Smooth muscle cell (in vitro differentiated cells): ENCODE results near the gene LTB4R. TPM values are rescaled to one million over a fixed set of nuclear protein-coding genes. Genes with fewer than 3 reads are reported as not detected.

Experiments
- DNase-seq: peaks from one replicate; lab custom pipeline; 2025; ENCODE audit not compliant: unreplicated experiment; lab: John Stamatoyannopoulos, UW
- H2AFZ ChIP-seq: fragments of 200-600 bp; sonication (generic); 2 replicates; pipeline ENCODE4 v1.6.0; 2016; ENCODE audit warnings: antibody characterized with exemption, low read depth, mild to moderate bottlenecking
- H3F3A ChIP-seq: fragments of 200-600 bp; sonication (generic); 2 replicates; pipeline ENCODE4 v1.6.0; 2017; ENCODE audit warnings: antibody characterized with exemption, low read depth
- H3K27ac ChIP-seq: fragments of 200-600 bp; sonication (generic); 2 replicates; pipeline ENCODE4 v1.5.1; 2016; ENCODE audit warnings: low read depth, mild to moderate bottlenecking
- H3K27me3 ChIP-seq: fragments of 200-600 bp; sonication (generic); 2 replicates; pipeline ENCODE4 v1.6.1; 2016; ENCODE audit warnings: low read depth, mild to moderate bottlenecking
- H3K36me3 ChIP-seq: fragments of 200-600 bp; sonication (generic); 2 replicates; pipeline ENCODE4 v1.5.1; 2016; ENCODE audit warnings: low read depth
- H3K4me1 ChIP-seq: fragments of 200-600 bp; sonication (generic); 2 replicates; pipeline ENCODE4 v1.5.1; 2016; ENCODE audit warnings: low read depth
- H3K4me2 ChIP-seq: fragments of 200-600 bp; sonication (generic); 2 replicates; pipeline ENCODE4 v1.6.0; 2016; ENCODE audit warnings: mild to moderate bottlenecking
- H3K4me3 ChIP-seq: fragments of 200-600 bp; sonication (generic); 2 replicates; pipeline ENCODE4 v1.5.1; 2016; ENCODE audit warnings: mild to moderate bottlenecking
- H3K79me2 ChIP-seq: fragments of 200-600 bp; sonication (generic); 2 replicates; pipeline ENCODE4 v1.6.0; 2016; ENCODE audit warnings: low read depth, mild to moderate bottlenecking
- H3K9ac ChIP-seq: fragments of 200-600 bp; sonication (generic); 2 replicates; pipeline ENCODE4 v1.6.0; 2016; ENCODE audit warnings: low read depth
- H3K9me3 ChIP-seq: fragments of 200-600 bp; sonication (generic); replicated peaks from 2 replicates; pipeline ENCODE4 v1.5.1; 2016; ENCODE audit warnings: low read depth
- H4K20me1 ChIP-seq: fragments of 200-600 bp; sonication (generic); 2 replicates; pipeline ENCODE4 v1.6.0; 2016; ENCODE audit warnings: low read depth
- CTCF ChIP-seq: fragments of 200-600 bp; sonication (generic); IDR thresholded peaks from 2 replicates; pipeline ENCODE4 v1.5.1; 2017; ENCODE audit warnings: borderline replicate concordance, mild to moderate bottlenecking, antibody characterized with exemption; ENCODE audit not compliant: insufficient read depth, poor library complexity, severe bottlenecking
- whole genome bisulfite sequencing: methylation state at CpG from one replicate; pipeline ENCODE4 v1.1.7; 2016; ENCODE audit warnings: low lambda C conversion rate; 5-methylcytosine and 5-hydroxymethylcytosine counted together
- polyA plus RNA-seq: library from polyadenylated mRNA; unstranded; fragments of >200 nt; fragmentation: Nextera tagmentation; extraction: Ambion mirVana; gene quantifications from 2 replicates; pipeline ENCODE4 v1.2.1, GENCODE V29; 2016
- total RNA-seq: library from RNA; depleted of rRNA; stranded (reverse); fragments of >200 nt; gene quantifications from 2 replicates; pipeline ENCODE4 v1.2.3, GENCODE V29; 2014

LTB4R gene
- total and polyA plus RNA-seq, 2 experiments from 2014 or later, result 1.6 to 2.7 TPM

- H3K27me3 ChIP-seq, result peaks cover 87% of the 10 kb centered on the region
- H3K79me2 ChIP-seq, result no peaks in the 10 kb centered on the region
- no peak for TF ChIP-seq CTCF
- H3F3A ChIP-seq, result no peaks in the 10 kb centered on the region
- H3K9me3 ChIP-seq, result no peaks in the 10 kb centered on the region
- H3K4me2 ChIP-seq, result no peak overlapping the region
- WGBS, result 88% methylated on average over 4 of the region's 4 CpGs
- no peak overlapping the region for H3K27ac ChIP-seq
- H3K4me3 ChIP-seq, result no peak overlapping the region
- H2AFZ ChIP-seq, result no peak overlapping the region
- peaks cover 4% of the 10 kb centered on the region for H3K4me1 ChIP-seq
- H3K36me3 ChIP-seq, result no peaks in the 10 kb centered on the region
- H3K9ac ChIP-seq, result no peak overlapping the region
- no peak for DNase-seq
- no peaks in the 10 kb centered on the region for H4K20me1 ChIP-seq
Measured at GRCh38 chr14:24342889-24343288, 31.6 kb downstream of the LTB4R start.

- WGBS, result 84% methylated on average over 7 of the region's 7 CpGs
- no peak for TF ChIP-seq CTCF
Measured at GRCh38 chr14:24343795-24344660, 32.7 kb downstream of the LTB4R start.

GRCh38 chr14:24347134-24347533, 35.8 kb downstream of the LTB4R start:
- no peaks in the 10 kb centered on the region for H3K79me2 ChIP-seq
- no peak overlapping the region for H3K27ac ChIP-seq
- 42% methylated on average over 1 of the region's 1 CpG for WGBS
- H3K4me2 ChIP-seq, result no peak overlapping the region
- no peaks in the 10 kb centered on the region for H3K36me3 ChIP-seq
- H3K9ac ChIP-seq, result no peak overlapping the region
- no peaks in the 10 kb centered on the region for H3K4me1 ChIP-seq
- H3K27me3 ChIP-seq, result peaks cover 88% of the 10 kb centered on the region
- no peak for TF ChIP-seq CTCF
- no peak overlapping the region for H3K4me3 ChIP-seq
- H2AFZ ChIP-seq, result no peak overlapping the region
- DNase-seq, result no peak
- H3F3A ChIP-seq, result no peaks in the 10 kb centered on the region
- H4K20me1 ChIP-seq, result no peaks in the 10 kb centered on the region
- no peaks in the 10 kb centered on the region for H3K9me3 ChIP-seq

More at GRCh38 chr14:24343795-24344660, 32.7 kb downstream of the LTB4R start:
- H2AFZ ChIP-seq, result no peak overlapping the region
- no peak overlapping the region for H3K9ac ChIP-seq
- no peaks in the 10 kb centered on the region for H3F3A ChIP-seq
- no peak overlapping the region for H3K4me2 ChIP-seq
- DNase-seq, result no peak
- H3K36me3 ChIP-seq, result no peaks in the 10 kb centered on the region
- H3K27me3 ChIP-seq, result peaks cover 85% of the 10 kb centered on the region
- H3K79me2 ChIP-seq, result no peaks in the 10 kb centered on the region
- no peak overlapping the region for H3K27ac ChIP-seq
- H3K4me1 ChIP-seq, result peaks cover 4% of the 10 kb centered on the region
- no peaks in the 10 kb centered on the region for H3K9me3 ChIP-seq
- no peak overlapping the region for H3K4me3 ChIP-seq
- no peaks in the 10 kb centered on the region for H4K20me1 ChIP-seq
